Forelimb muscle (tissue), 1 donor: ENCODE results near the gene NAXD. TPM values are rescaled to one million over a fixed set of nuclear protein-coding genes. Genes with fewer than 3 reads are reported as not detected.
A peak's percentile ranks its signal among the peaks of the same experiment; 100 is the strongest.
"Not testable (repeated sequence)": the region's sequence is repeated elsewhere in the genome, so short reads cannot be mapped to it uniquely, and the experiment has no call there.

ENCODE experiments used
- DNase-seq: peaks from one replicate; pipeline ENCODE4 v3.0.0-alpha.2; 2013; ENCODE audit warnings: low read depth
- polyA plus RNA-seq: library from polyadenylated mRNA; unstranded; fragments of 120-200 nt; gene quantifications from one replicate; pipeline ENCODE4 v1.2.1, GENCODE V29; 2013; ENCODE audit not compliant: insufficient read length

Gene NAXD
- 27.6 TPM for polyA plus RNA-seq

DNA sequence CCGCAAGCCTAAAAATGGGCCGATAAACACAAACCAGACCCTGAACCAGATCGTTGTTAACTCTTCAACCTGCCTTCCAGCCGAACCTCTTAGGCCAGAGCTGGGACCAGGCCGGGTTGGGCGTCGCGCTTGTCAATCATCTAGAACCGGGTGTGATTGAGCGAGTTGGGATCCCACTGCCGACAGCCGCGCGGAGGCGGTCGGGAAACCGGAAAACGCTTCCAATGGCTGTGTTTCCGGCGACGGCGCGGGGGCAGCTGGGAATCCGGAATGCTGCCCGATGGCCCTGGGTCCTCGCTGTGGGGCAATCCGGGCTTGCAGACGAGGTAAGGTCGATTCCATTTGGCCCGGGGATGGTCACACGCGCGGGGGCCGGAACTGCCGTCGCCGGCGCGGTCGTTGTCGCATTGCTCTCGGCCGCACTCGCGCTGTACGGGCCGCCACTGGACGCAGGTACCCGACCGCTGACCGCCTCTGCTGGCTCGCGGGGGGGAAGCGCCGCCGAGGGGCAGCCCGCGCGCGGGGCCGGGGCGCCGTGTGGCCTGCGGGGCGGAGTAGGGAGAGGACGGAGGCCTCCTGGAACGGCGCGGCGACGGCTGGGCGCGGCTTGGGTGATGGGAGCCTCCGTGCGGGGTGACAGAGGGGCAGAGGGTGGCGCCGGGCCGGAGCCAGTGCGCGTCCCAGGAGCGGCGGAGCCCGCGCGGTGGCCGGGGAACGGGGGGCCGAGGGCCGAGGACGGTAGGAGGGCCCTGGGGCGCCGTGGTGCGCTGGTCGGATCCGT lies at the start of gene NAXD:
NAXD (plus strand) TSS at position 224 of the 781 bp plus-strand sequence; CDS start at position 281, 57 bp downstream.
- DNase-seq: peak; percentile 82

DNA sequence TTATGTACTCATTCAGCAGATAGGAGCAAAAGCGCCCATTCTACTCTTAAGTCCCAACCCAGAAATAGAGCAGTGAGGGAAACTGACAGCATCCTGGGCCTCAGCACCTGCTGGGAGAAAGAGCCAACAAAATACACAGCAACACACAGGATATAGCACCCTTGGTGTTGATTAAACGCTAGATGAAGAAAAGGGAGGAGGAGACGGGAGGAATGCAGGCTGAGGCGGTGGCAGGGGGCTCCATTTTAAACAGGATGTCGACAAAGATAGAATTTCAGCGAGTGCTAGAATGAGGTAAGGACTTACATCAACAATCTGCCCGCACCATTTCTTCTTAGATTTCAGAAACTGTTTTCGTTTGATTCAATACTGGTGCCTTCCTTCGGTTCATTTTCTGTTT lies 49.2 kb upstream of the NAXD start:
- no peak for DNase-seq

DNA sequence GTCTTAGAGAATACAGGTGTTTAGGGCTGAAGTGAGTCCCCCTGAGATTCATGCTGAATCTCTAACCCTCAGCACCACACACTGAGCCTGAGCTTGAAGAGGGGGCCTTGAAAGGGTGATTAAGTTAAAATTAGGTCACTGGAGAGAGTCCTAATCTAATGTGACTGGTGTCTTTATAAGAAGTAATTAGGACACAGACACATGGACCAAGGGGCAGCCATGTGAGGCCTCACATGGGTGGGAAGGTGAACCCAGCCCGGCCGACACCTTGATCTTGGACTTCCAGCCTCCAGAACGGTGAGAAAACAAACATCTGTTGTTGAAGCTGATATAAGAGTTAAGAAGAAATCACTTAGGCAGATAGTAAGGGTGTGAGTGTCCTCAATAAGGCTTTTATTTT lies 46.7 kb upstream of the NAXD start:
- no peak for DNase-seq

DNA sequence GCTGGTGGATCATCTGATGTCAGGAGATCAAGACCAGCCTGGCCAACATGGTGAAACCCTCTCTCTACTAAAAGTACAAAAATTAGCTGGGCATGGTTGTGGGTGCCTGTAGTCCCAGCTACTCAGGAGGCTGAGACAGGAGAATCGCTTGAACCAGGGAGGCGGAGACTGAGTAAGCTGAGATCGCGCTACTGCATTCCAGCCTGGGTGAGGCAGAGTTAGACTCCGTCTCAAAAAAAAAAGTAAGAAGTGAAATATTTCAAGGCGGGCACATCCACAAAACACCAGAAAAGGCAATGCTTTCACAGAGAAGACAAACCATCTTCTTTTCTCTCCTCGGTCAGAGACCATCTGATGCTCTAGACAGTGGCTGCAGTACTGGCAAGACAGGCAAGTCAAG lies 45.4 kb upstream of the NAXD start:
- DNase-seq: not testable (repeated sequence)

DNA sequence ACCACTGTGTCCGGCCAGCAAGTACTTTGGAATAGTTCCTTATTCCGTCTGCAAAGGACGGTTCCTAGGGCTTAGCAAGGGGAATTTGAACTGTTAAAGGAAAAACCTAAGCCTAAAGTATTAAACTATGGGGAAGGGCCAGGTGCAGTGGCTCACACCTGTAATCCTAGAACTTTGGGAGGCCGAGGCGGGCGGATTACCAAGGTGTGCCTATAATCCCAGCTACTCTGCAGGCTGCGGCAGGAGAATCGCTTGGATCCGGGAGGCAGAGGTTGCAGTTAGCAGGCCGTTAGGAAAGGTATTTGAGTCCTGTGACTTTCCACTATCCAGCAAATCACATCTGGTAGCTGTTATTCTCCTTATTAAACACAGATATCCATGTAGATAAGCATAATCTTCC lies 44.5 kb upstream of the NAXD start:
- DNase-seq: no peak

DNA sequence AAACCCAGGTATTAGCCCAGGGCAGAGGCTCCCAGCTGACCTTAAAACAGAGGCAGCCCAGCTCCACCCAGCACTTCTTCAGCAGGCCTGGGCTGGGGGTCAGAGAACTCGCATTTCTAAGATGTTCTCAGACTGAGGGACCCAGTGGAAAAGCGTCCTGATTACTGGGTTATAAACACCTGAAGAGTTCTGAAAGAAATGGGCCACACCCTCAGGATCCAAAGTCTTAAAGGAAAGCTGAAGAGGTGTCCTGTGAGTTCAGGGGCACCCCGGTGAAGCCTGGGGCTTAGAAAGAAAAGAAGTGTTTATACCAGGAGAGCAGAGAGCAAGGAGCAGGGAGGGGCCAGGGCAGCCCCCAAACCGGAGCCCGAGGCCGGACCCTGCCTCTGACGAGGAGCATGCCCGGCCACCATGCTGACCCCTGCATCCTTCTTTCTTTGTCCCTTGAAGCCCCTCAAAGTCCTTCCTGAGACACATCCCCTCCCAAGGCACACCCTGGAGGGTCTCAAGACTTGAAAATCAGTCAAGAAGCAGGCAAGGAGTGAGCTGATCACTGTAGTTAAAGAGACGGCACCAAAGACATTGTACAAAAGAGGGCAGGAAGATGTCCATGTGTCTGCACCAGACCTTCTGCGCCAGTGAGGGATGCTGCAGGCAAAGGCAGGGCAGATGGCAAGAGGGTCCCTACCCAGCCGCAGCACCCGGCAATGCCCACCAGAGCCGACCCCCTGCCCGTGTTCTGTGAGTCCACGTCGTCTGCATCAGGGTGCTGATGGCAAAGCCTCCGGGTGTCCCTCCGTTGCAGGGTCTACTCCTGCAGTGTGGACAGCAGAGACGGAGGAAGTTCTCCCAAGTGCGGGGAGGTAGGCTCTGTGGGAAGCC lies 43.2 kb upstream of the NAXD start:
- no peak for DNase-seq

DNA sequence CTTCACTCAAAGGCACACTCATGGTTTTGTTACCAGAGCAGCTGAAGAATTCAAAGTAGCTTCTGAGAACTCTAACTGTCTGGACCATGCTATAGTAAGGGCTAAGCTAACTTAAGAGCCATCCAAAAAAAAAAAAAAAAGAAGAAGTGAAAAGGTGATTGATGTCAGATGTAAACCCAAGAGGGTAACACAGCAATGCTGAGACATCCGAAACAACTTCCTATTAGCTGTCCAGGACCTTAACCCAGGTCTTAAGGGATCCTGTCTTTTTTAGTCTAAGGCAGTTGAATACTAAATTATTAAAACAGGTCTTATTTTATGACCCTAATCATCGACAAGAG lies 42.6 kb upstream of the NAXD start:
- DNase-seq: no peak

DNA sequence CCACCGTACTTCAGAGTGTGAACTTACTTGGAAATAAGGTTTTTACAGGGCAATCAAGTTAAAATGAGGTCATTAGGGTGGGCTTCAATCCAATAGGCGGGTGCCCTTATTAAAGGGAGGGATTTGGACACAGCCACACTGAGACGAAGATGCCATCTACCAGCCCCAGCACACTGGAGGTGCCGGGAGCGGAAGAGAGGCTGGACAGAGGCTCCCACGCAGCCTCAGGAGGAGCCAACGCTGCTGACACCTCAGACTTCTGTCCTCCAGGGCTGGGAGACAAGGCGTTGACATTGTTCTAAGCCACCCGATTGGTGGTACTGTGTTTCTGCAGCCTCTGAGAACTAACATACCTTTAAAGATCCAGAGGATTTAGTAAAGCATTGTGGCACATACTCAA lies 41.2 kb upstream of the NAXD start:
- no peak for DNase-seq

DNA sequence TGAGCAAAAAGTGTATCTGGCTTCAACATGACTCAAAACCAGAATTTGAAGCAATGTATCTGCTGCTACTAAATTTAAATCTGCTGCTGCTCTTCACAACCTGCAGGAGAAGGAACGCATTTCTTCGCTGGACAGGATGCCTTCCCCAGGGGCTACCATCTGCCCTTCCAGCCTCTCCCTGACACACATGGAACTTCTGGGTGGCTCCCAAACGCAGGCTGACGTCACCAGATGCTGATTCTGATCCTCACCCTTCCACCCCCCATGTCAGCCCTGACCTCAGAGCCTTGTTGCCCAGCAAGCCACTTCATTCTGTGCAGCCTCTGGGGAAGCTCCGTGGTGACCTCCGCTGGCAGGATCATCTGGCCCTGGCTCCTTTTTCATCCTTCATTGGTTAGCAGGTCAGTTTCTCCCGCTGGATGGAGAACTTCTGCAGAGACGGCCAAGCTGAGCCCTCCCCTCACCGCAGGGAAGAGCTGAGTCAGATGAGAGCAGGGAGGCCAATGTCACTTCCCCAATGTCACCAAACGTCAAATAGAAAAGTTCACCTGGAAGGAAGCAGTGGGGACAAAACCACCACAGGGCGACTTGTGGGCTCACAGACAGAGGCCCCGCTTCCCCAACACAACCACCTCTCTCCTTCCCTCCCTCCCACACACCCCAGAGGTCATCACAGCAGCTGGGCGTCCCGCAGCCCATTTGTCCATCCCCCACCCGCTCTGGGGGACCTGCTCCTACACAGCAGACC lies 39.8 kb upstream of the NAXD start:
- DNase-seq: no peak

DNA sequence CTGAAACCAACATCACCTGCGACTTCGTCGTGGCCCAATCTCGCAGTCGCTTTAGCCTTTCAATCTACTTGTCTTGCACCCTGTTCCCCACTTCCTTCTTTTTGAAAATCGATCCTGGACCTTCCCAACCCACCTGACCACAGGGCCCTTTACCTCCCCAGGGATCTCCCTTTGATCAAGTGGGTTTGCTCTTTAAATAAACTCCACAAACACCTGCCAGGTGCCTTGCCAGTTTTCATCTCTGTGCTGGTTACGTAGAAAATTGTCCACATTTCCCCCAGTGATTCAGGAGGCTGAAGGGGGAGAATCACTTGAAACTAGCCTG lies 39.3 kb upstream of the NAXD start:
- DNase-seq: no peak

DNA sequence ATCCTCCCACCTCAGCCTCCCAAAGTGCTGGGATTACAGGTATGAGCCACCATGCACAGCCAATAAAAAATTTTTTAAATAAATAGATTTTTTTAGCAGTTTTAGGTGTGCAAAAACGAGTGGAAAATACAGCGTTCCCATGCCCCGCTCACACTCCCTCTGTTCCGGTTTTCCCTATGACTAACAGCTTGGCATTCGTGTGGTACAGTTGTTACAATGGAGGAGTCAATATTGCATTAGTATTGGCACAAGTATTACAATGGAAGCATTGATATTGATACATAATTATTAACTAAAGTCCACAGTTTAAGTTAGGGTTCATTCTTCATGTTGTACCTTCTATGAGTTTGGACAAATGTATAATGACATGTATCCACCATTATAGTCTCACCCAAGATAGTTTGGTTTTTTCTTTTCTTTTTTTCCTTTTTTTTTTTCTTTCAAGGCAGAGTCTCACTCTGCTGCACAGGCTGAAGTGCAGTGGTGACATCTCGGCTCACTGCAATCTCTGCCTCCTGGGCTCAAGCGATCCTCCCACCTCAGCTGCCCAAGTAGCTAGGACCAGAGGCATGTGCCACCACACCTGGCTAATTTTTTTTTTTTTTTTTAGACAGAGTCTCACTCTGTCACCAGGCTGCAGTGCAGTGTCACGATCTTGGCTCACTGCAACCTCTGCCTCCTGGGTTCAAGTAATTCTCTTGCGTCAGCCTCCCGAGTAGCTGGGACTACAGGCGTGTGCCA lies 38.4 kb upstream of the NAXD start:
- DNase-seq: no peak

DNA sequence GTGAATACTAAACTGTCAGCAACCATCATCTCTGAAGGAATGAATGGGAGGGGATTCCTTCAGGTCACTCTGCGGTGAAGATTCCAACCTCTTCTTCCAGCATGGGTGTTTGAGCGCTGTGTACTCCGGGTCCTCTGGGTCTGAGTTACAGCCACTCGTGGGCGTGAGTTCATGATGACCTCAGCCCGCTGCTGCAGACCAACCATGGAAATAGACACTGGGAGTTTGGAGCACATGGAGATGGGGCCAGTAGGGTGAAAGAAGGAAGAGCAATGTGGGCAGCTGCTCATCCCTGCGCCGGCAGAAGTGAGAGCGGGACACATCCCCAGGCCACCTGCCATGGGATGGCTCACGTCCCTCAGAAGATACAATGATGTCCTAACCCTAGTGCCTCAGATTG lies 37.0 kb upstream of the NAXD start:
- no peak for DNase-seq

DNA sequence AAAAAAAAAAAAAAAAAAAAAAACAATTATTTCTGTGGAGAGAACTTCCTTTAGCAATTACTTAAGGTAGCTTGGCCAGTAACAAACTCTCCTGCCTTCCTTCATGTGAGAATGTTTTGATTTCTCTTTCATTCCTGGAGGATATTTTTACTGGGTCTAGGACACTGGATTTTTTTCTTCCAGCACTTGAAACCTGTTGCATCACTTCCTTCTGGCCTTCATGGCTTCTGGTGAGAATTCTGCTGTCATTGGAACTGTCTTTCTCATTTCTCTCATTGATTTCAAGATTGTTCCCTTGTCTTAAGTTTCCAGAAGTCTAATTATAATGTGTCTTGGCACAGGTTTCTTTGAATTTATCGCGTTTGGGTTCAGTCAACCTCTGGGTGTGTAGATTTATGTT lies 34.5 kb upstream of the NAXD start:
- DNase-seq: no peak

DNA sequence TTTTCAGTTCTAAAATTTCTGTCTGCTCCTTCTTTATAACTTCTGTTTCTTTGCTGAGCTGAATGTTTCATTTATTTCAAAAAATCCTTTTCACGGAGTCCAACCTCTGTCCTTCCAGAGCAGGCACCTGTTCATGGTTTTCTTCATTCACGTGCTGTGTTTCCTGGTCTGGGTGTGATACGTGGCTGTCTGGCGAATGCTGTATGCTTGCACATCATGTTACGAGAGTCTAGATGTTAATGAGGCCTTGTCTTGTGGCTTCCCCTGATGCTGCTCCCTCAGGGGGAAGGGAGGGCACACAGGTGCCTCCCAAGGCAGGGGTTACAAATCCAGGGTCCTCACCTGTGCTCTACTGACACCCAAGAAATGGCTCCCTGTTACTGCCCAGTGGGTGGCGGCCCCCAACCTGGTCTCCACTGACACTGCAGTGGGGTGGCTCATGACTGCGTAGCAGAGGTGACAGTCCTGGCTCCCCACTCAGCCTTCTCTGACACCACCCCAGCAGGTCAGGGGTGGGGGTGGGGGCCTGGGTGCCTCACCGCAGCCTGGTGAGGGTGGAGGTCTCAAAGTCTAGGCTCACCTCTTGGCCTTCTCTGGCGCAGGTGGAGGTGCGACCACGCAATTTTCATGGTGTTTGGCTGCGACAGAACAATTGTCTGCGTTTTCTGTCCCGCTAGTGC lies 33.7 kb upstream of the NAXD start:
- no peak for DNase-seq

DNA sequence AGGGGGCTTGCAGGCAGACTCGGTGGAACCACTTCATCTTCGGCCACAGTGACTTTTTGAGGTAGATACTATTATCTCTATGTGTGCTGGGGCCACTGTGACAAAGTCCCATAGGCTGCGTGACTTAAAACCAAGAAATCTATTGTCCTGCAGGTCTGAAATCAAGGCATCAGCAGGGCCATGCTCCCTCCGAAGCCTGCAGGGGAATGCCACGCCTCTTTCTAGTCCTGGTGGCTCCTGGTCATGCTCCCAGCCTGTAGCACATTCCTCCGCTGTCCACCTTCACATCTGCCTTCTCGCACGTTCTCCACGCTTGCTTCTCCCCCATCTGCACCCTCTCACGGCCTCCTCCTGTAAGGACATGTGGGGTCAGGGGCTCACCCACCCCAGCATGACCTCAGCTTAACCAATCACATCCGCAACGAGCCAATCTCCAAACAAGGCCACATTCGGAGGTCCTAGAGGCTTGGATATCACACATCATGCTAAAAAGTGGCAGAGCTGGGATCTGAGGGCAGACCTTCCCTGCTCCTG lies 32.9 kb upstream of the NAXD start:
- DNase-seq: no peak

DNA sequence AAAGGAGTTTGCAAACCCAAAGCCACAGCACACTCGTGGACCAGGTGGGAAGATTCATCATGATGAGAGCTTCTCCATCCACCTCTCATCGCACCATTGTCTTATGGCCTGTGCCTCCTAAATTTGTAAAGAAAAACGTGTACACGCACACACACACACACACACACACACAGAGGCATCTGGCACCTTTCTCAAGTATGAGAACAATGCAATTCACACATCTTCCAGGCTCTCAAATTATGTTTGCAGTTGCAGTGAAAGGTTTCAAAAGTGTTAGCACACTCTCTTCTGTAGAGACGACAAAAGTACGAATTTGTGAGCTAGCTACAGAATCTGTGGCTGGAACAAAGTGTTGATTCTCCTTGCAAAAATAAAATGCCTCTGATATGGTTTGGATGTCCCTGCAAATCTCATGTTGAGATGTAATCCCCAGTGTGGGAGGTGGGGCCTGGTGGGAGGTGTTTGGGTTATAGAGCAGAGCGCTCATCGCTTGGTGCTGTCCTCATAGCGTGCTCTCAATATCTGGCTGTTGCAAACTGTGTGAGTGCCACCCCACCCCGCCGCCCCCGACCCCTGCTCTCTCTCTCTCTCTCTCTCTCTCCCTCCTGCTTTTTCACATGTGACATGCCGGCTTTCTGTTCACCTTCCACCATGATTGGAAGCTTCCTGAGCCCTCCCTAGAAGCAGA lies 32.0 kb upstream of the NAXD start:
- DNase-seq: no peak

DNA sequence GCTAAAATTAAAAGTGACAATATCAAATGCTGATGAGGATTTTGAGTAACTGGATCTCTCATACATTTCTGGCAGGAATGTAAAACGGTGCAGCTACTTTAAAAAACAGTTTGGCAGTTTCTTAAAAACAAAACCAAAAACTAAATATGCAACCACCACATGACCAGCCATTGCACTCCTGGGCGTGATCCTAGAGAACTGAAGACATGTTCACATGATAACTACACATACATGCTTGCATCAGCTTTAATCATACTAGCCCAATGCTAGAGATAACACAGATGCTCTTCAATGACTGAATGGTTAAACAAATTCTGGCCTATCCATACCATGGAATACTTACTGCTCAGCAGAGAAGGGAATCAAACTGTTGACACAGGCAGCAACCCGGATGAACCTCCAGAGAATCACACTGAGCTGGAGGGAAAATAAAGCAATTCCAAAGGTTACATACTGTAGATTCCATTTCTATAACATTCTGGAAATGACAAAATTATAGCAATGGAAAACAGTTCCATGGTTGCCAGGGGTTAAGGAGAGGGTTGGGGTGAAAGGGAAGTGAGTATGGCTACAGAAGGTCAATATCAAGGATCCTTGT lies 25.5 kb upstream of the NAXD start:
- no peak for DNase-seq

DNA sequence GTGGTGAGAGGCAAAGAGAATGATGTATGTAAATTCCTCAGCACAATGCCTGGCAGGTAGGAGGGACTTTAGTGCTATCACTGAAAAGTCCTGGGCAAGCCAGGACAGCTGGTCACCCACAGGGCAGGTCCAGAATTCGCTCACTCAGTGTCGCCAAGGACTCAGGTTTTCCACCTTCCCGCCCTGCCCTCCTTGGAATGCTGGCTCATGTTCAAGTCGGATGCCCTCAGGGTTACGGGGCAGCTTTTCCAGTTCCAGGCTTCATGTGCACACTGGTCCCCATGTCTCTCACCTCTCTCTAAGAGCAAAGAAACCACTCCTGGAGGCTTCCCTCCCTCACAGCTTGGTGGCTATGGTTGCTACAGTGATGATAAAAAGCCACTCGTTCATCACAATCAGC lies 24.8 kb upstream of the NAXD start:
- DNase-seq: no peak

DNA sequence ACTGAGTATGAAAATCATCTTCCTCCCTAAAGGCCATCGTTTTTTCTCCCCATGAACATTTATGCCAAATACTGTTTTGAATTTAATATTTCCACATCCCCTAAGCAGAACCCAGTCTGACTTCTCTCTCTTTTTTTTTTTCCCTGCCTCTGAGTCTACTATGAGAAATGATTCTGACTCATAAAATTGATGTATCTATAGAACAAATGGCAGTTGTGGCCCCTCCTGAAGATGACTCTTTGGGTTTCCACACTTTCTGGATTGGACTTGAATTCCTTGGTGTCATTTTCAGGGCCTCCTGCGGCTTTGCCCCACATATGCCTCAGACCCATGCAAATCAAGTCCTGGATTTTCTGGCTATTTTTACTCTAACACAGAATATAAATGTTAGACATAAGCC lies 22.7 kb upstream of the NAXD start:
- no peak for DNase-seq
